HEK293 (cell line): ENCODE results near the gene STEAP2.

ENCODE experiments used
- CTCF ChIA-PET: fragments of 350-600 bp; formaldehyde crosslinking; extraction: SDS; loops from one replicate; lab custom pipeline; 2021; ENCODE audit warnings: antibody characterized with exemption; lab: Yijun Ruan, JAX
- POLR2A ChIA-PET: fragments of 300-600 bp; formaldehyde crosslinking; extraction: SDS; loops from one replicate; lab custom pipeline; 2020; ENCODE audit warnings: antibody characterized with exemption, inconsistent platforms; lab: Yijun Ruan, JAX
- H3K27ac ChIP-seq: fragments of 200-500 bp; sonication (Bioruptor generic); 2 replicates; pipeline ENCODE4 v1.5.1; 2014; ENCODE audit warnings: low read depth, low read length, control low read depth, inconsistent platforms; ENCODE audit errors: extremely low read depth
- H3K36me3 ChIP-seq, 2 experiments: fragments of 200-500 bp in 1 of 2; sonication (Bioruptor generic) in 1 of 2; 1 replicate in 1 of 2; 2 replicates in 1 of 2; pipeline ENCODE4 v1.5.1; 2014 to 2017; ENCODE audit warnings: inconsistent platforms in 2 of 2, low read length in 2 of 2; ENCODE audit not compliant: control insufficient read depth in 2 of 2, insufficient read depth in 1 of 2
- H3K4me1 ChIP-seq: fragments of 200-500 bp; sonication (Bioruptor generic); 2 replicates; pipeline ENCODE4 v1.5.1; 2014; ENCODE audit warnings: mild to moderate bottlenecking, low read length, inconsistent platforms; ENCODE audit not compliant: control insufficient read depth, insufficient read depth
- H3K4me3 ChIP-seq: 2 replicates; pipeline ENCODE4 v1.5.1; 2011; ENCODE audit warnings: low read depth, mild to moderate bottlenecking, control low read depth, low read length, moderate library complexity
- H3K9me3 ChIP-seq: fragments of 200-500 bp; sonication (Bioruptor generic); 2 replicates; pipeline ENCODE4 v1.5.1; 2014; ENCODE audit warnings: low read depth, low read length, inconsistent platforms; ENCODE audit not compliant: control insufficient read depth, insufficient read depth
- GLI4 ChIP-seq: fragments of 450-650 bp; formaldehyde crosslinking; IDR thresholded peaks from 2 replicates; pipeline ENCODE4 v1.5.1; 2016; ENCODE audit warnings: missing biosample characterization, missing genetic modification characterization
- KLF10 ChIP-seq: fragments of 450-650 bp; IDR thresholded peaks from 2 replicates; pipeline ENCODE4 v1.5.1; 2018; ENCODE audit warnings: missing biosample characterization, mild to moderate bottlenecking, missing genetic modification characterization
- YY2 ChIP-seq: fragments of 450-650 bp; formaldehyde crosslinking; IDR thresholded peaks from 2 replicates; pipeline ENCODE4 v1.5.1; 2016; ENCODE audit warnings: missing biosample characterization, missing genetic modification characterization
- ZBTB48 ChIP-seq: fragments of 450-650 bp; formaldehyde crosslinking; IDR thresholded peaks from 2 replicates; pipeline ENCODE4 v1.5.1; 2016; ENCODE audit warnings: missing biosample characterization, missing genetic modification characterization
- ZNF112 ChIP-seq: fragments of 450-650 bp; formaldehyde crosslinking; IDR thresholded peaks from 2 replicates; pipeline ENCODE4 v1.5.0; 2017; ENCODE audit warnings: missing biosample characterization, missing genetic modification characterization
- ZNF132 ChIP-seq: fragments of 450-650 bp; formaldehyde crosslinking; IDR thresholded peaks from 2 replicates; pipeline ENCODE4 v1.5.1; 2017; ENCODE audit warnings: missing biosample characterization, missing genetic modification characterization, borderline replicate concordance
- ZNF19 ChIP-seq: fragments of 450-650 bp; formaldehyde crosslinking; IDR thresholded peaks from 2 replicates; pipeline ENCODE4; 2016; ENCODE audit warnings: missing biosample characterization, missing genetic modification characterization, low read depth
- ZNF350 ChIP-seq: fragments of 450-650 bp; formaldehyde crosslinking; IDR thresholded peaks from 2 replicates; pipeline ENCODE4 v1.5.0; 2017; ENCODE audit warnings: missing biosample characterization, mild to moderate bottlenecking, missing genetic modification characterization
- ZNF416 ChIP-seq: fragments of 450-650 bp; formaldehyde crosslinking; IDR thresholded peaks from 2 replicates; pipeline ENCODE4 v1.5.1; 2016; ENCODE audit warnings: missing biosample characterization, missing genetic modification characterization
- ZNF423 ChIP-seq: fragments of 450-650 bp; formaldehyde crosslinking; IDR thresholded peaks from 2 replicates; pipeline ENCODE4 v1.5.1; 2016; ENCODE audit warnings: missing biosample characterization, missing genetic modification characterization
- ZNF426 ChIP-seq: fragments of 450-650 bp; formaldehyde crosslinking; IDR thresholded peaks from 2 replicates; pipeline ENCODE4 v1.5.1; 2017; ENCODE audit warnings: missing biosample characterization, missing genetic modification characterization, mild to moderate bottlenecking, inconsistent platforms, moderate library complexity
- ZNF510 ChIP-seq: fragments of 450-650 bp; formaldehyde crosslinking; IDR thresholded peaks from 2 replicates; pipeline ENCODE4 v1.5.1; 2018; ENCODE audit warnings: mild to moderate bottlenecking, missing genetic modification characterization, missing biosample characterization; ENCODE audit not compliant: insufficient replicate concordance
- ZNF530 ChIP-seq: fragments of 450-650 bp; formaldehyde crosslinking; IDR thresholded peaks from 2 replicates; pipeline ENCODE4 v1.5.1; 2016; ENCODE audit warnings: low read depth, missing biosample characterization, missing genetic modification characterization
- ZNF548 ChIP-seq: fragments of 450-650 bp; formaldehyde crosslinking; IDR thresholded peaks from 2 replicates; pipeline ENCODE4 v1.5.1; 2016; ENCODE audit warnings: missing biosample characterization, missing genetic modification characterization
- ZNF555 ChIP-seq: fragments of 450-650 bp; formaldehyde crosslinking; conservative IDR thresholded peaks from 2 replicates; pipeline ENCODE4 v1.5.1; 2017; ENCODE audit warnings: missing biosample characterization, mild to moderate bottlenecking, missing genetic modification characterization, inconsistent platforms
- ZNF623 ChIP-seq: fragments of 450-650 bp; formaldehyde crosslinking; IDR thresholded peaks from 2 replicates; pipeline ENCODE4 v1.5.1; 2016; ENCODE audit warnings: missing biosample characterization, missing genetic modification characterization
- TF ChIP-seq, protein P1 (sequence below): fragments of 450-650 bp; formaldehyde crosslinking; IDR thresholded peaks from 2 replicates; pipeline ENCODE4 v1.5.1; 2017; ENCODE audit warnings: missing biosample characterization, missing genetic modification characterization
- TF ChIP-seq, protein P2 (sequence below): fragments of 450-650 bp; formaldehyde crosslinking; IDR thresholded peaks from 2 replicates; pipeline ENCODE4 v1.5.1; 2016; ENCODE audit warnings: missing biosample characterization, missing genetic modification characterization
- TF ChIP-seq, protein P3 (sequence below): fragments of 450-650 bp; formaldehyde crosslinking; IDR thresholded peaks from 2 replicates; pipeline ENCODE4; 2016; ENCODE audit warnings: missing biosample characterization, missing genetic modification characterization
- TF ChIP-seq, protein P4 (sequence below): fragments of 450-650 bp; formaldehyde crosslinking; IDR thresholded peaks from 2 replicates; pipeline ENCODE4 v1.5.1; 2016; ENCODE audit warnings: missing biosample characterization, missing genetic modification characterization
- TF ChIP-seq, protein P5 (sequence below): fragments of 450-650 bp; formaldehyde crosslinking; IDR thresholded peaks from 2 replicates; pipeline ENCODE4 v1.5.1; 2016; ENCODE audit warnings: missing biosample characterization, missing genetic modification characterization

The STEAP2 gene

DNA sequence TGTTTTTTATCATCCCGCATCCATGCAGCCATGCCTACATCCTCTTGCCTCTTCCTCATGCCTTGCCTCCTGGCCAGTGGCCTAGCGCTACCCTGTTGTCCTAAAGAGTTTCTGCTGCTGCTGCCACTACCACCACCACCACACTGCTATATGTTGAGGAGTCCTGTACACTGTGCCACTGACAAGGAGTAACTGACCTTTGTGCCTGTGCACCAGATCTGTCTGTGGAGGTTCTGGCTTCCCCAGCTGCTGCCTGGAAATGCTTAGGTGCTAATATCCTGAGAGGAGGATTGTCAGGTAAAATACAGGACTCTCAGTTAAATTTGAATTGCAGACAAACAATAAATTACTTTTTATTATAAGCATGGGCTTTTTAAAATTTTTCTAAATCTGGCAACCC, 26.5 kb downstream of the STEAP2 start:
- ChIA-PET POLR2A (no interaction called here), CTCF (interaction anchor here (0.7 kb wide), 1 partner anchor 93 kb away, joined by 4 read pairs; no protein-coding TSS in a partner anchor)
- H3K27ac ChIP-seq, result no peak overlapping the region
- H3K36me3 ChIP-seq, result no peaks in the 10 kb centered on the region; a peak in 1 of 3 replicates
- H3K9me3 ChIP-seq, result no peaks in the 10 kb centered on the region
- no peak overlapping the region for H3K4me3 ChIP-seq
- TF ChIP-seq ZNF132 (tag by site-specific recombination) (no peak), ZNF423 (tag by site-specific recombination) (no peak), ZNF112 (no peak), ZNF555 (no peak), GLI4 (tag by site-specific recombination) (no peak), YY2 (tag by site-specific recombination) (no peak), ZNF510 (tag by site-specific recombination) (no peak), ZNF530 (tag by site-specific recombination) (no peak), ZNF548 (tag by site-specific recombination) (no peak)
- TF ChIP-seq, protein P1, sequence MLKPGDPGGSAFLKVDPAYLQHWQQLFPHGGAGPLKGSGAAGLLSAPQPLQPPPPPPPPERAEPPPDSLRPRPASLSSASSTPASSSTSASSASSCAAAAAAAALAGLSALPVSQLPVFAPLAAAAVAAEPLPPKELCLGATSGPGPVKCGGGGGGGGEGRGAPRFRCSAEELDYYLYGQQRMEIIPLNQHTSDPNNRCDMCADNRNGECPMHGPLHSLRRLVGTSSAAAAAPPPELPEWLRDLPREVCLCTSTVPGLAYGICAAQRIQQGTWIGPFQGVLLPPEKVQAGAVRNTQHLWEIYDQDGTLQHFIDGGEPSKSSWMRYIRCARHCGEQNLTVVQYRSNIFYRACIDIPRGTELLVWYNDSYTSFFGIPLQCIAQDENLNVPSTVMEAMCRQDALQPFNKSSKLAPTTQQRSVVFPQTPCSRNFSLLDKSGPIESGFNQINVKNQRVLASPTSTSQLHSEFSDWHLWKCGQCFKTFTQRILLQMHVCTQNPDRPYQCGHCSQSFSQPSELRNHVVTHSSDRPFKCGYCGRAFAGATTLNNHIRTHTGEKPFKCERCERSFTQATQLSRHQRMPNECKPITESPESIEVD (tag by site-specific recombination), result no peak
- no peaks in the 10 kb centered on the region for H3K4me1 ChIP-seq

DNA sequence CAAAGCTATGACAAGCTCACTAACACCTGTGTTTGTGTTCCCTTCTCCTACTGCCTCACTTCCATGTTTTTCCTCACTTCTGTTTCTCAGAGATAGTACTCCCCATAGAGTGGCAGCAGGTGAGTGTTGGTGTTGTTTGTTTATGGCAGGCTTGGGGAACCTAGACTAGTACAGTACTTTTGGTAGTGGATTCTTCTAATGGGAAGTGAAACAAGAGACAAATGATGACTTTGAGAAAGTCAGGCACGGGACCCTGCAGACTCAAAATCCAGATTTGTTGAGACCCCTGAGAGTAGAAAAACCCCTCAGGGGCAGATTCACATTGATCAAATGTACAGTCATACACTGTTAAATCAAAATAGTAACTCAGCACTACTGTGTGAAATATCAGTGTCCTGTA, 27.0 kb downstream of the STEAP2 start:
- H3K9me3 ChIP-seq, result no peaks in the 10 kb centered on the region
- no peaks in the 10 kb centered on the region; a peak in 1 of 3 replicates for H3K36me3 ChIP-seq
- POLR2A ChIA-PET, result no interaction called here
- H3K27ac ChIP-seq, result no peak overlapping the region
- no peak overlapping the region for H3K4me3 ChIP-seq
- H3K4me1 ChIP-seq, result no peaks in the 10 kb centered on the region
- TF ChIP-seq, protein P2, sequence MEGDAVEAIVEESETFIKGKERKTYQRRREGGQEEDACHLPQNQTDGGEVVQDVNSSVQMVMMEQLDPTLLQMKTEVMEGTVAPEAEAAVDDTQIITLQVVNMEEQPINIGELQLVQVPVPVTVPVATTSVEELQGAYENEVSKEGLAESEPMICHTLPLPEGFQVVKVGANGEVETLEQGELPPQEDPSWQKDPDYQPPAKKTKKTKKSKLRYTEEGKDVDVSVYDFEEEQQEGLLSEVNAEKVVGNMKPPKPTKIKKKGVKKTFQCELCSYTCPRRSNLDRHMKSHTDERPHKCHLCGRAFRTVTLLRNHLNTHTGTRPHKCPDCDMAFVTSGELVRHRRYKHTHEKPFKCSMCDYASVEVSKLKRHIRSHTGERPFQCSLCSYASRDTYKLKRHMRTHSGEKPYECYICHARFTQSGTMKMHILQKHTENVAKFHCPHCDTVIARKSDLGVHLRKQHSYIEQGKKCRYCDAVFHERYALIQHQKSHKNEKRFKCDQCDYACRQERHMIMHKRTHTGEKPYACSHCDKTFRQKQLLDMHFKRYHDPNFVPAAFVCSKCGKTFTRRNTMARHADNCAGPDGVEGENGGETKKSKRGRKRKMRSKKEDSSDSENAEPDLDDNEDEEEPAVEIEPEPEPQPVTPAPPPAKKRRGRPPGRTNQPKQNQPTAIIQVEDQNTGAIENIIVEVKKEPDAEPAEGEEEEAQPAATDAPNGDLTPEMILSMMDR (tag by site-specific recombination), result no peak
- TF ChIP-seq, protein P3, sequence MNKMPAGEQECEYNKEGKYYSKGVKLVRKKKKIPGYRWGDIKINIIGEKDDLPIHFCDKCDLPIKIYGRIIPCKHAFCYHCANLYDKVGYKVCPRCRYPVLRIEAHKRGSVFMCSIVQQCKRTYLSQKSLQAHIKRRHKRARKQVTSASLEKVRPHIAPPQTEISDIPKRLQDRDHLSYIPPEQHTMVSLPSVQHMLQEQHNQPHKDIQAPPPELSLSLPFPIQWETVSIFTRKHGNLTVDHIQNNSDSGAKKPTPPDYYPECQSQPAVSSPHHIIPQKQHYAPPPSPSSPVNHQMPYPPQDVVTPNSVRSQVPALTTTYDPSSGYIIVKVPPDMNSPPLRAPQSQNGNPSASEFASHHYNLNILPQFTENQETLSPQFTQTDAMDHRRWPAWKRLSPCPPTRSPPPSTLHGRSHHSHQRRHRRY (tag by site-specific recombination), result no peak
- TF ChIP-seq KLF10 (tag by site-specific recombination), result no peak
- TF ChIP-seq ZNF19 (tag by site-specific recombination), result no peak
- no peak for TF ChIP-seq ZNF416
- TF ChIP-seq, protein P4, sequence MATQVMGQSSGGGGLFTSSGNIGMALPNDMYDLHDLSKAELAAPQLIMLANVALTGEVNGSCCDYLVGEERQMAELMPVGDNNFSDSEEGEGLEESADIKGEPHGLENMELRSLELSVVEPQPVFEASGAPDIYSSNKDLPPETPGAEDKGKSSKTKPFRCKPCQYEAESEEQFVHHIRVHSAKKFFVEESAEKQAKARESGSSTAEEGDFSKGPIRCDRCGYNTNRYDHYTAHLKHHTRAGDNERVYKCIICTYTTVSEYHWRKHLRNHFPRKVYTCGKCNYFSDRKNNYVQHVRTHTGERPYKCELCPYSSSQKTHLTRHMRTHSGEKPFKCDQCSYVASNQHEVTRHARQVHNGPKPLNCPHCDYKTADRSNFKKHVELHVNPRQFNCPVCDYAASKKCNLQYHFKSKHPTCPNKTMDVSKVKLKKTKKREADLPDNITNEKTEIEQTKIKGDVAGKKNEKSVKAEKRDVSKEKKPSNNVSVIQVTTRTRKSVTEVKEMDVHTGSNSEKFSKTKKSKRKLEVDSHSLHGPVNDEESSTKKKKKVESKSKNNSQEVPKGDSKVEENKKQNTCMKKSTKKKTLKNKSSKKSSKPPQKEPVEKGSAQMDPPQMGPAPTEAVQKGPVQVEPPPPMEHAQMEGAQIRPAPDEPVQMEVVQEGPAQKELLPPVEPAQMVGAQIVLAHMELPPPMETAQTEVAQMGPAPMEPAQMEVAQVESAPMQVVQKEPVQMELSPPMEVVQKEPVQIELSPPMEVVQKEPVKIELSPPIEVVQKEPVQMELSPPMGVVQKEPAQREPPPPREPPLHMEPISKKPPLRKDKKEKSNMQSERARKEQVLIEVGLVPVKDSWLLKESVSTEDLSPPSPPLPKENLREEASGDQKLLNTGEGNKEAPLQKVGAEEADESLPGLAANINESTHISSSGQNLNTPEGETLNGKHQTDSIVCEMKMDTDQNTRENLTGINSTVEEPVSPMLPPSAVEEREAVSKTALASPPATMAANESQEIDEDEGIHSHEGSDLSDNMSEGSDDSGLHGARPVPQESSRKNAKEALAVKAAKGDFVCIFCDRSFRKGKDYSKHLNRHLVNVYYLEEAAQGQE (tag by site-specific recombination), result no peak
- no peak for TF ChIP-seq GLI4 (tag by site-specific recombination)
- TF ChIP-seq ZBTB48, result no peak
- no peak for TF ChIP-seq ZNF426 (tag by site-specific recombination)
- TF ChIP-seq ZNF350 (tag by site-specific recombination), result no peak
- TF ChIP-seq, protein P5, sequence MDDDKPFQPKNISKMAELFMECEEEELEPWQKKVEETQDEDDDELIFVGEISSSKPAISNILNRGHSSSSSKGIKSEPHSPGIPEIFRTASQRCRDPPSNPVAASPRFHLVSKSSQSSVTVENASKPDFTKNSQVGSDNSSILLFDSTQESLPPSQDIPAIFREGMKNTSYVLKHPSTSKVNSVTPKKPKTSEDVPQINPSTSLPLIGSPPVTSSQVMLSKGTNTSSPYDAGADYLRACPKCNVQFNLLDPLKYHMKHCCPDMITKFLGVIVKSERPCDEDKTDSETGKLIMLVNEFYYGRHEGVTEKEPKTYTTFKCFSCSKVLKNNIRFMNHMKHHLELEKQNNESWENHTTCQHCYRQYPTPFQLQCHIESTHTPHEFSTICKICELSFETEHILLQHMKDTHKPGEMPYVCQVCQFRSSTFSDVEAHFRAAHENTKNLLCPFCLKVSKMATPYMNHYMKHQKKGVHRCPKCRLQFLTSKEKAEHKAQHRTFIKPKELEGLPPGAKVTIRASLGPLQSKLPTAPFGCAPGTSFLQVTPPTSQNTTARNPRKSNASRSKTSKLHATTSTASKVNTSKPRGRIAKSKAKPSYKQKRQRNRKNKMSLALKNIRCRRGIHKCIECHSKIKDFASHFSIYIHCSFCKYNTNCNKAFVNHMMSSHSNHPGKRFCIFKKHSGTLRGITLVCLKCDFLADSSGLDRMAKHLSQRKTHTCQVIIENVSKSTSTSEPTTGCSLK (tag by site-specific recombination), result no peak
- no peak for TF ChIP-seq ZNF623 (tag by site-specific recombination)
- CTCF ChIA-PET, result interaction anchor here (0.7 kb wide), 1 partner anchor 93 kb away, joined by 4 read pairs; no protein-coding TSS in a partner anchor
